DMS114 treated with DMSO at 0.1 percent for 48 hours (cell line): ENCODE data around the gene TPBGL.

Experiments
- DNase-seq: peaks from one replicate; lab custom pipeline; 2025; ENCODE audit not compliant: unreplicated experiment; lab: John Stamatoyannopoulos, UW

The TPBGL gene

GRCh38 chr11:75240311-75241035 lies at the start of gene TPBGL:
Gene TPBGL, plus strand, starts transcription at chr11:75240774. Its CDS starts 276 bp downstream, at chr11:75241050.
- peak; percentile 8 for DNase-seq

GRCh38 chr11:75191330-75191717 lies 49.2 kb upstream of the TPBGL start:
- no peak for DNase-seq

- no peak for DNase-seq
These were observed 47.3 kb upstream of the TPBGL start for GRCh38 chr11:75193271-75193670.

- DNase-seq, result no peak
These were observed 46.9 kb upstream of the TPBGL start for GRCh38 chr11:75193711-75194110.

- no peak for DNase-seq
These were observed 46.4 kb upstream of the TPBGL start for GRCh38 chr11:75194147-75194546.

GRCh38 chr11:75195167-75195962 lies 45.2 kb upstream of the TPBGL start:
- no peak for DNase-seq

- no peak for DNase-seq
These were observed 44.1 kb upstream of the TPBGL start for GRCh38 chr11:75196426-75196825.

- no peak for DNase-seq
These were observed 42.9 kb upstream of the TPBGL start for GRCh38 chr11:75197512-75198277.

- DNase-seq, result no peak
These were observed 42.1 kb upstream of the TPBGL start for GRCh38 chr11:75198278-75198973.

GRCh38 chr11:75199412-75199955 lies 41.1 kb upstream of the TPBGL start:
- DNase-seq, result no peak

- DNase-seq, result no peak
These were observed 40.5 kb upstream of the TPBGL start for GRCh38 chr11:75200051-75200450.

GRCh38 chr11:75200531-75200930 lies 40.0 kb upstream of the TPBGL start:
- no peak for DNase-seq

- no peak for DNase-seq
These were observed 38.8 kb upstream of the TPBGL start for GRCh38 chr11:75201771-75202170.

GRCh38 chr11:75202195-75202594 lies 38.4 kb upstream of the TPBGL start:
- no peak for DNase-seq

GRCh38 chr11:75203138-75203537 lies 37.4 kb upstream of the TPBGL start:
- DNase-seq, result no peak

GRCh38 chr11:75203641-75204011 lies 36.9 kb upstream of the TPBGL start:
- DNase-seq, result no peak

GRCh38 chr11:75204012-75204674 lies 36.4 kb upstream of the TPBGL start:
- DNase-seq, result no peak

- peak; percentile 12 for DNase-seq
These were observed 35.6 kb upstream of the TPBGL start for GRCh38 chr11:75204685-75205563.

- DNase-seq, result no peak
These were observed 35.0 kb upstream of the TPBGL start for GRCh38 chr11:75205564-75206020.
